ENCODE results near the gene MAN2B2. TPM values are rescaled to one million over a fixed set of nuclear protein-coding genes. Genes with fewer than 3 reads are reported as not detected.
"Not testable (repeated sequence)": the region's sequence is repeated elsewhere in the genome, so short reads cannot be mapped to it uniquely, and the experiment has no call there.

MAN2B2 gene
- total RNA-seq, 1 experiment from 2014 or later: 8.5 TPM

GRCh38 chr4:6626066-6626465 lies 51.1 kb downstream of the MAN2B2 start:
- CTCF ChIA-PET: no interaction called here
- ATAC-seq (no peak), DNase-seq (no peak)
- no peaks in the 10 kb centered on the region for H3K9me3 ChIP-seq (ENCODE audit: low read length)
- no peak overlapping the region for H2AFZ ChIP-seq (ENCODE audit: low read length)
- POLR2A ChIA-PET (ENCODE audit: unreplicated experiment): no interaction called here
- no peak overlapping the region for H3K27ac ChIP-seq (ENCODE audit: low read length)
- H3F3A ChIP-seq (ENCODE audit: low read length, unreplicated experiment): no peaks in the 10 kb centered on the region
- H3K79me2 ChIP-seq (ENCODE audit: low read length): no peaks in the 10 kb centered on the region
- no peaks in the 10 kb centered on the region for H3K9me2 ChIP-seq (replicated peaks; ENCODE audit: low read length)
- no peaks in the 10 kb centered on the region for H4K20me1 ChIP-seq (ENCODE audit: low read length)
- H3K27me3 ChIP-seq (ENCODE audit: low read length): no peaks in the 10 kb centered on the region
- intact Hi-C loops (cut with micrococcal nuclease): no loop called here
- H3K4me2 ChIP-seq (ENCODE audit: low read length): no peak overlapping the region
- H3K4me1 ChIP-seq (ENCODE audit: insufficient read depth, low read length): no peaks in the 10 kb centered on the region
- H3K4me3 ChIP-seq (ENCODE audit: low read length): no peak overlapping the region
- TF ChIP-seq EZH2 (IDR thresholded peaks at IDR 0.05; ENCODE audit: low read length, unreplicated experiment): no peak
- TF ChIP-seq CTCF (conservative IDR thresholded peaks at IDR 0.05; ENCODE audit: low read depth, low read length): no peak
- no peak for TF ChIP-seq EZH2phosphoT487 (IDR thresholded peaks at IDR 0.05; ENCODE audit: borderline replicate concordance, low read length)
- no TSS peak for BruUV-seq (replicated peaks)
- no peaks in the 10 kb centered on the region for H3K36me3 ChIP-seq (ENCODE audit: low read depth, low read length)
- no peak overlapping the region for H3K9ac ChIP-seq (ENCODE audit: low read length)

- H3K9ac ChIP-seq (ENCODE audit: low read length): no peak overlapping the region
- H3K79me2 ChIP-seq (ENCODE audit: low read length): no peaks in the 10 kb centered on the region
- no peak for DNase-seq
- no peak overlapping the region for H3K4me3 ChIP-seq (ENCODE audit: low read length)
- H3K36me3 ChIP-seq (ENCODE audit: low read depth, low read length): no peaks in the 10 kb centered on the region
- intact Hi-C loops (cut with micrococcal nuclease): no loop called here
- no peak for TF ChIP-seq CTCF (conservative IDR thresholded peaks at IDR 0.05; ENCODE audit: low read depth, low read length)
- TF ChIP-seq EZH2phosphoT487 (IDR thresholded peaks at IDR 0.05; ENCODE audit: borderline replicate concordance, low read length): no peak
- TF ChIP-seq EZH2 (IDR thresholded peaks at IDR 0.05; ENCODE audit: low read length, unreplicated experiment): no peak
- H2AFZ ChIP-seq (ENCODE audit: low read length): no peak overlapping the region
- H3K27ac ChIP-seq (ENCODE audit: low read length): no peak overlapping the region
- CTCF ChIA-PET: no interaction called here
- no TSS peak for BruUV-seq (replicated peaks)
- ATAC-seq: no peak
- no peaks in the 10 kb centered on the region for H4K20me1 ChIP-seq (ENCODE audit: low read length)
- POLR2A ChIA-PET (ENCODE audit: unreplicated experiment): no interaction called here
- no peaks in the 10 kb centered on the region for H3K4me1 ChIP-seq (ENCODE audit: insufficient read depth, low read length)
- no peaks in the 10 kb centered on the region for H3K9me2 ChIP-seq (replicated peaks; ENCODE audit: low read length)
- H3K27me3 ChIP-seq (ENCODE audit: low read length): no peaks in the 10 kb centered on the region
- H3K9me3 ChIP-seq (ENCODE audit: low read length): no peaks in the 10 kb centered on the region
- no peak overlapping the region for H3K4me2 ChIP-seq (ENCODE audit: low read length)
- no peaks in the 10 kb centered on the region for H3F3A ChIP-seq (ENCODE audit: low read length, unreplicated experiment)
Measured at GRCh38 chr4:6627832-6628231, 52.8 kb downstream of the MAN2B2 start.

- H4K20me1 ChIP-seq (ENCODE audit: low read length); H3F3A ChIP-seq (ENCODE audit: low read length, unreplicated experiment); H3K27me3 ChIP-seq (ENCODE audit: low read length); H3K36me3 ChIP-seq (ENCODE audit: low read depth, low read length); H3K9me3 ChIP-seq (ENCODE audit: low read length); DNase-seq; H3K4me3 ChIP-seq (ENCODE audit: low read length); ATAC-seq; H3K27ac ChIP-seq (ENCODE audit: low read length); intact Hi-C loops (cut with micrococcal nuclease); H3K79me2 ChIP-seq (ENCODE audit: low read length); CTCF ChIA-PET; H3K4me2 ChIP-seq (ENCODE audit: low read length); H3K9ac ChIP-seq (ENCODE audit: low read length); H2AFZ ChIP-seq (ENCODE audit: low read length); H3K9me2 ChIP-seq (replicated peaks; ENCODE audit: low read length); BruUV-seq (replicated peaks); POLR2A ChIA-PET (ENCODE audit: unreplicated experiment); H3K4me1 ChIP-seq (ENCODE audit: insufficient read depth, low read length): not testable (repeated sequence)
Measured at GRCh38 chr4:6628484-6628883, 53.5 kb downstream of the MAN2B2 start.
